HG03025 (cell line): Measurements from ENCODE around the gene SLU7.

Experiments
- ATAC-seq: cut with Tn5 transposase; IDR thresholded peaks from one replicate; pipeline ENCODE4 v1.9.1; 2021; ENCODE audit warnings: mild to moderate bottlenecking, moderate library complexity; ENCODE audit not compliant: unreplicated experiment, low FRiP score

The SLU7 gene

GRCh38 chr5:160421625-160422258 lies 2.9 kb upstream of the SLU7 start, which contains the start of gene PTTG1:
Gene PTTG1 (plus strand): TSS chr5:160421855. CDS start chr5:160422313, 458 bp downstream.
- ATAC-seq = peak; percentile 69

GRCh38 chr5:160420331-160420610 lies 1.4 kb upstream of the SLU7 start:
- ATAC-seq = no peak

GRCh38 chr5:160419458-160420330 lies 813 bp upstream of the SLU7 start:
- peak; percentile 27 for ATAC-seq

GRCh38 chr5:160399402-160400353 lies 19.2 kb downstream of the SLU7 start, which contains the start of gene FAM200C:
Gene FAM200C (minus strand): TSS chr5:160400054. CDS start chr5:160395490, 4,564 bp downstream.
- peak; percentile 85 for ATAC-seq

- no peak for ATAC-seq
Measured at GRCh38 chr5:160398806-160399205, 20.1 kb downstream of the SLU7 start.

- no peak for ATAC-seq
Measured at GRCh38 chr5:160397492-160397891, 21.4 kb downstream of the SLU7 start.

- no peak for ATAC-seq
Measured at GRCh38 chr5:160395111-160395510, 23.8 kb downstream of the SLU7 start.

- no peak for ATAC-seq
Measured at GRCh38 chr5:160390787-160391696, 27.8 kb downstream of the SLU7 start.

- no peak for ATAC-seq
Measured at GRCh38 chr5:160387445-160387844, 31.4 kb downstream of the SLU7 start.

GRCh38 chr5:160385496-160385895 lies 33.4 kb downstream of the SLU7 start:
- ATAC-seq = no peak

- ATAC-seq = no peak
Measured at GRCh38 chr5:160384681-160385080, 34.2 kb downstream of the SLU7 start.

- no peak for ATAC-seq
Measured at GRCh38 chr5:160382346-160382745, 36.5 kb downstream of the SLU7 start.

GRCh38 chr5:160380041-160380440 lies 38.8 kb downstream of the SLU7 start:
- ATAC-seq = no peak

- no peak for ATAC-seq
Measured at GRCh38 chr5:160379511-160379910, 39.4 kb downstream of the SLU7 start.

- no peak for ATAC-seq
Measured at GRCh38 chr5:160378330-160378729, 40.6 kb downstream of the SLU7 start.

- no peak for ATAC-seq
Measured at GRCh38 chr5:160377651-160378050, 41.2 kb downstream of the SLU7 start.

GRCh38 chr5:160376416-160376815 lies 42.5 kb downstream of the SLU7 start:
- no peak for ATAC-seq

GRCh38 chr5:160375701-160376100 lies 43.2 kb downstream of the SLU7 start:
- ATAC-seq = no peak

GRCh38 chr5:160375166-160375565 lies 43.7 kb downstream of the SLU7 start:
- no peak for ATAC-seq

GRCh38 chr5:160371294-160371693 lies 47.6 kb downstream of the SLU7 start:
- no peak for ATAC-seq
